A549 (cell line): ENCODE measurements around the gene LCN1. TPM values are rescaled to one million over a fixed set of nuclear protein-coding genes. Genes with fewer than 3 reads are reported as not detected.

Experiments used
- ATAC-seq, 2 experiments: fragments of 200-7000 bp in 1 of 2; fragments of >200 bp in 1 of 2; cut with Nextera tagmentation in 1 of 2; cut with Tn5 transposase in 1 of 2; 3 replicates each; pipeline versions ENCODE4 v1.8.0 to v1.9.1; 2018 to 2020; ENCODE audit warnings: mild to moderate bottlenecking in 1 of 2, moderate library complexity in 1 of 2
- CTCF ChIA-PET: fragments of 300-600 bp; sonication (Branson Sonifier 250); formaldehyde crosslinking; extraction: SDS; loops from one replicate; lab custom pipeline; 2021; ENCODE audit warnings: antibody characterized with exemption, inconsistent platforms; lab: Yijun Ruan, JAX
- POLR2A ChIA-PET: fragments of 350-600 bp; formaldehyde crosslinking; extraction: SDS; loops from one replicate; lab custom pipeline; 2021; ENCODE audit warnings: antibody characterized with exemption, inconsistent platforms; lab: Yijun Ruan, JAX
- DNase-seq, 2 experiments: peaks; one replicate each; pipeline versions ENCODE4 v3.0.0 to v3.0.0-alpha.2; 2011 to 2016; ENCODE audit warnings: low read depth in 1 of 2, low spot score in 1 of 2
- FAIRE-seq: peaks from 2 replicates; lab custom pipeline; 2011; peaks lifted over from hg19 to GRCh38; lab: Jason Lieb, UNC
- H3K27ac ChIP-seq, 2 experiments: fragments of >200 bp; sonication (Bioruptor Twin); formaldehyde crosslinking; 3 replicates each; pipeline ENCODE4 v1.5.1; 2016 to 2017
- H3K4me1 ChIP-seq: fragments of >200 bp; sonication (Bioruptor Twin); formaldehyde crosslinking; 3 replicates; pipeline ENCODE4 v1.6.1; 2016
- H3K4me2 ChIP-seq: fragments of >200 bp; sonication (Bioruptor Twin); formaldehyde crosslinking; 3 replicates; pipeline ENCODE4 v1.6.1; 2016
- H3K4me3 ChIP-seq: fragments of >200 bp; sonication (Bioruptor Twin); formaldehyde crosslinking; 3 replicates; pipeline ENCODE4 v1.5.1; 2016
- H3K9me3 ChIP-seq: fragments of >200 bp; sonication (Bioruptor Twin); formaldehyde crosslinking; 3 replicates; pipeline ENCODE4 v1.6.1; 2016
- ATOH8 ChIP-seq: fragments of 250-450 bp; sonication (Bioruptor Pico); IDR thresholded peaks from 2 replicates; pipeline ENCODE4 v1.5.0; 2020; ENCODE audit warnings: low read depth, mild to moderate bottlenecking, moderate library complexity
- BHLHE40 ChIP-seq: IDR thresholded peaks from 2 replicates; pipeline ENCODE4 v1.6.1; 2012; ENCODE audit warnings: low read depth, low read length, inconsistent platforms
- CBX2 ChIP-seq: fragments of 200-600 bp; sonication (generic); IDR thresholded peaks from 2 replicates; pipeline ENCODE4 v1.6.1; 2016; ENCODE audit warnings: low read depth, mild to moderate bottlenecking, borderline replicate concordance
- CHD4 ChIP-seq: fragments of 200-600 bp; sonication (generic); IDR thresholded peaks from 2 replicates; pipeline ENCODE4 v1.6.1; 2016; ENCODE audit warnings: antibody characterized with exemption, mild to moderate bottlenecking, borderline replicate concordance
- CTCF ChIP-seq: fragments of >200 bp; sonication (Bioruptor Twin); formaldehyde crosslinking; IDR thresholded peaks from 3 replicates; pipeline ENCODE4 v1.5.1; 2016
- EP300 ChIP-seq, 2 experiments: fragments of >200 bp; sonication (Bioruptor Twin); formaldehyde crosslinking; IDR thresholded peaks; 2 replicates in 1 of 2; 3 replicates in 1 of 2; pipeline ENCODE4 v1.6.1; 2016 to 2017
- FOSB ChIP-seq: fragments of 250-450 bp; sonication (Bioruptor Pico); IDR thresholded peaks from 2 replicates; pipeline ENCODE4 v1.5.0; 2020; ENCODE audit warnings: mild to moderate bottlenecking, moderate library complexity
- FOXS1 ChIP-seq: fragments of 250-450 bp; sonication (Bioruptor Pico); IDR thresholded peaks from 2 replicates; pipeline ENCODE4 v1.5.0; 2020; ENCODE audit warnings: mild to moderate bottlenecking, moderate library complexity
- HMGXB4 ChIP-seq: fragments of 250-450 bp; sonication (Bioruptor Pico); IDR thresholded peaks from 2 replicates; pipeline ENCODE4 v1.5.0; 2021; ENCODE audit warnings: mild to moderate bottlenecking, moderate library complexity, borderline replicate concordance
- HOXB5 ChIP-seq: fragments of 250-450 bp; sonication (Bioruptor Pico); IDR thresholded peaks from 2 replicates; pipeline ENCODE4 v1.5.0; 2020; ENCODE audit warnings: mild to moderate bottlenecking, moderate library complexity
- MAFK ChIP-seq: fragments of 450-650 bp; IDR thresholded peaks from 2 replicates; pipeline ENCODE4 v1.6.1; 2014; ENCODE audit not compliant: partially characterized antibody
- MYC ChIP-seq: IDR thresholded peaks from 2 replicates; pipeline ENCODE4 v1.6.1; 2012; ENCODE audit warnings: mild to moderate bottlenecking, inconsistent platforms, low read length, improper control_type of control experiment, borderline replicate concordance
- PHF8 ChIP-seq: fragments of 200-600 bp; sonication (generic); IDR thresholded peaks from 2 replicates; pipeline ENCODE4 v1.6.1; 2016; ENCODE audit warnings: low read depth, mild to moderate bottlenecking, antibody characterized with exemption, moderate library complexity, borderline replicate concordance
- POLR2A ChIP-seq: IDR thresholded peaks from 2 replicates; pipeline ENCODE4 v1.6.1; 2012; ENCODE audit warnings: mild to moderate bottlenecking, low read length
- RAD21 ChIP-seq, 2 experiments: fragments of >200 bp in 1 of 2; sonication (Bioruptor Twin) in 1 of 2; formaldehyde crosslinking in 1 of 2; IDR thresholded peaks in 1 of 2; conservative IDR thresholded peaks in 1 of 2; 2 replicates in 1 of 2; 3 replicates in 1 of 2; pipeline ENCODE4 v1.6.1; 2012 to 2018; ENCODE audit warnings: inconsistent platforms in 1 of 2
- RCOR1 ChIP-seq: fragments of 150-350 bp; IDR thresholded peaks from 2 replicates; pipeline ENCODE4 v1.6.1; 2014; ENCODE audit warnings: antibody characterized with exemption, low read length, low read depth
- REST ChIP-seq: fragments of 200-600 bp; sonication (generic); IDR thresholded peaks from 2 replicates; pipeline ENCODE4 v1.6.1; 2016; ENCODE audit warnings: antibody characterized with exemption, mild to moderate bottlenecking, moderate library complexity
- RFX5 ChIP-seq: fragments of 450-650 bp; IDR thresholded peaks from 2 replicates; pipeline ENCODE4 v1.7.1; 2014; ENCODE audit warnings: antibody characterized with exemption, mild to moderate bottlenecking, moderate library complexity
- RNF2 ChIP-seq: fragments of 200-600 bp; sonication (generic); IDR thresholded peaks from 2 replicates; pipeline ENCODE4 v1.6.1; 2016; ENCODE audit warnings: low read depth, mild to moderate bottlenecking, antibody characterized with exemption, moderate library complexity, borderline replicate concordance
- SREBF2 ChIP-seq: fragments of 450-650 bp; IDR thresholded peaks from 2 replicates; pipeline ENCODE4 v1.6.1; 2014; ENCODE audit warnings: mild to moderate bottlenecking, moderate library complexity
- USF2 ChIP-seq: fragments of 450-650 bp; IDR thresholded peaks from 2 replicates; pipeline ENCODE4 v1.6.1; 2014; ENCODE audit warnings: antibody characterized with exemption
- ZC3H11A ChIP-seq: fragments of 450-650 bp; IDR thresholded peaks from 2 replicates; pipeline ENCODE4 v1.6.1; 2014; ENCODE audit warnings: antibody characterized with exemption, mild to moderate bottlenecking
- ZFP36 ChIP-seq: fragments of 450-650 bp; IDR thresholded peaks from 2 replicates; pipeline ENCODE4 v1.6.1; 2014; ENCODE audit warnings: borderline replicate concordance; ENCODE audit not compliant: partially characterized antibody
- ZNF302 ChIP-seq: fragments of 250-450 bp; sonication (Bioruptor Pico); IDR thresholded peaks from 2 replicates; pipeline ENCODE4 v1.9.0; 2021; ENCODE audit warnings: inconsistent platforms, mild to moderate bottlenecking, moderate library complexity
- WGBS: methylation state at CpG from one replicate; pipeline ENCODE4 v1.1.6; 2017; ENCODE audit errors: missing lambda C conversion rate; 5-methylcytosine and 5-hydroxymethylcytosine counted together
- polyA plus RNA-seq, 4 experiments: library from polyadenylated mRNA; depleted of rRNA in 3 of 4; stranded (reverse); fragments of >200 nt; fragmentation: RNase III in 1 of 4; extraction: RNeasy Plus Mini Kit Qiagen cat#74134 plus additional on column Dnase treatment in 1 of 4; gene quantifications; 2 replicates in 3 of 4; 3 replicates in 1 of 4; pipeline ENCODE4 v1.2.3, GENCODE V29; 2011 to 2017

LCN1 gene
- polyA plus RNA-seq, 2 of the 4 experiments (the other 2 are of a cell fraction) = not detected

GRCh38 chr9:135509458-135509857, 11.8 kb upstream of the LCN1 start:
- TF ChIP-seq SREBF2 (no peak), RCOR1 (no peak), USF2 (no peak), ZC3H11A (no peak), CBX2 (no peak), ZNF302 (CRISPR knock-in tag) (no peak), MAFK (no peak), EP300 (IDR thresholded peaks at IDR 0.05) (no peak), FOSB (no peak), POLR2A (no peak), CHD4 (no peak)
- H3K4me1 ChIP-seq = no peaks in the 10 kb centered on the region
- no peak overlapping the region for H3K4me3 ChIP-seq
- no peaks in the 10 kb centered on the region for H3K9me3 ChIP-seq
- FAIRE-seq = no peak
- ChIA-PET POLR2A (no interaction called here), CTCF (interaction anchor here (1.1 kb wide), 1 partner anchor 9 kb away, joined by 4 read pairs; no protein-coding TSS in a partner anchor)
- no peak for ATAC-seq
- WGBS = 66% methylated on average over 2 of the region's 2 CpGs
- no peak overlapping the region for H3K4me2 ChIP-seq
- H3K27ac ChIP-seq = no peak overlapping the region
- no peak for DNase-seq

GRCh38 chr9:135512241-135512603, 9.0 kb upstream of the LCN1 start:
- H3K27ac ChIP-seq = no peak overlapping the region
- H3K9me3 ChIP-seq = no peaks in the 10 kb centered on the region
- no peak overlapping the region for H3K4me2 ChIP-seq
- no peak for TF ChIP-seq ZFP36
- TF ChIP-seq SREBF2 = no peak
- no peak for TF ChIP-seq CBX2
- no peak for TF ChIP-seq HOXB5 (CRISPR knock-in tag)
- no peak for TF ChIP-seq FOXS1 (CRISPR knock-in tag)
- TF ChIP-seq EP300 (IDR thresholded peaks at IDR 0.05) = no peak
- no peak for TF ChIP-seq HMGXB4 (CRISPR knock-in tag)
- TF ChIP-seq CHD4 = no peak
- no peak for TF ChIP-seq POLR2A
- TF ChIP-seq FOSB = no peak
- no peak for TF ChIP-seq REST
- no peak for TF ChIP-seq CTCF
- TF ChIP-seq RNF2 = no peak
- no peak for TF ChIP-seq RFX5
- no peak for TF ChIP-seq ATOH8 (CRISPR knock-in tag)
- no peak for TF ChIP-seq PHF8
- no peak for TF ChIP-seq RAD21 (conservative IDR thresholded peaks at IDR 0.05 in 1 of 2, IDR thresholded peaks at IDR 0.05 in 1 of 2)
- TF ChIP-seq MYC = no peak
- no peak for TF ChIP-seq BHLHE40
- ChIA-PET CTCF (interaction anchor here (1.2 to 1.5 kb wide), 2 partner anchors 8 to 10 kb away, joined by 4 to 8 read pairs; no protein-coding TSS in a partner anchor), POLR2A (no interaction called here)
- H3K4me3 ChIP-seq = no peak overlapping the region
- no peak for DNase-seq
- no peak for FAIRE-seq
- 64% methylated on average over 10 of the region's 10 CpGs for WGBS
- ATAC-seq = no peak
- H3K4me1 ChIP-seq = no peaks in the 10 kb centered on the region
